Kidney (tissue), 14 donors: Measurements from ENCODE around the gene STAT5B. TPM values are rescaled to one million over a fixed set of nuclear protein-coding genes. Genes with fewer than 3 reads are reported as not detected.

Experiments used
- DNase-seq, 5 donors: peaks; one replicate each; pipeline ENCODE4 v3.0.0-alpha.2; 2013 to 2020
- FAIRE-seq: peaks from 2 replicates; lab custom pipeline; 2012; peaks lifted over from hg19 to GRCh38; lab: Jason Lieb, UNC
- H3K27ac ChIP-seq, 2 donors: one replicate each; pipeline ENCODE4 v1.7.0; 2013; ENCODE audit warnings: low read depth in 2 of 2, low read length in 2 of 2, inconsistent platforms in 1 of 2
- H3K27me3 ChIP-seq: one replicate; pipeline ENCODE4 v1.7.1; 2013; ENCODE audit warnings: low read length, inconsistent platforms; ENCODE audit not compliant: control insufficient read depth, insufficient read depth
- H3K36me3 ChIP-seq, 3 donors: one replicate each; pipeline versions ENCODE4 v1.7.0 to v1.7.1; 2013; ENCODE audit warnings: low read length in 3 of 3, control low read depth in 1 of 3, inconsistent platforms in 1 of 3; ENCODE audit not compliant: insufficient read depth in 3 of 3, control insufficient read depth in 2 of 3
- H3K4me1 ChIP-seq, 3 donors: one replicate each; pipeline versions ENCODE4 v1.7.0 to v1.7.1; 2013; ENCODE audit warnings: low read length in 3 of 3, inconsistent platforms in 1 of 3, low read depth in 1 of 3; ENCODE audit not compliant: control insufficient read depth in 2 of 3, insufficient read depth in 2 of 3
- H3K4me3 ChIP-seq, 3 donors: one replicate each; pipeline versions ENCODE4 v1.7.0 to v1.8.1; 2013; ENCODE audit warnings: low read length in 3 of 3, control low read depth in 1 of 3, inconsistent platforms in 1 of 3
- H3K9ac ChIP-seq, 3 donors: one replicate each; pipeline versions ENCODE4 v1.7.0 to v1.7.1; 2013; ENCODE audit warnings: low read length in 3 of 3, control low read depth in 1 of 3, inconsistent platforms in 1 of 3
- H3K9me3 ChIP-seq, 3 donors: one replicate each; pipeline versions ENCODE4 v1.7.0 to v1.7.1; 2013; ENCODE audit warnings: low read length in 3 of 3, control low read depth in 1 of 3, inconsistent platforms in 1 of 3; ENCODE audit not compliant: control insufficient read depth in 2 of 3, insufficient read depth in 1 of 3
- CTCF ChIP-seq: IDR thresholded peaks from 3 replicates; pipeline ENCODE4 v1.5.1; 2012; ENCODE audit warnings: mild to moderate bottlenecking, moderate library complexity, borderline replicate concordance; ENCODE audit not compliant: insufficient read depth; ENCODE audit errors: extremely low read depth
- intact Hi-C: fragments of 100-400 bp; cut with DNase I; formaldehyde crosslinking; loops from one replicate; pipeline ENCODE4 v1.11.1; 2022
- polyA plus RNA-seq: library from polyadenylated mRNA; stranded (reverse); fragments of 350-450 nt; fragmentation: Illumina TruSeq; extraction: RNeasy Lipid Tissue Mini Kit (QIAGEN cat#74804); gene quantifications from one replicate; pipeline ENCODE4 v1.2.3, GENCODE V29; 2014; ENCODE audit warnings: low read depth, low replicate concordance; ENCODE audit not compliant: insufficient read depth
- total RNA-seq: library from RNA; stranded (reverse); fragmentation: NEBNext Ultra II Directional; extraction: Animal tissue kit (Norgen Biotek cat#: 25700); gene quantifications from one replicate; pipeline ENCODE4 v1.2.1, GENCODE V29; 2021
- donor health status: control.
- donor health status: control.
- donor health status: control.
- donor health status: control.
- donor health status: control.
- donor health status: DM: yes; HTN: yes; CAD: no.
- donor health status: Normal renal cell carcinoma (clear cell type).

Gene STAT5B
- total and polyA plus RNA-seq, 2 donors from 2014 or later = 20.4 to 68.0 TPM

GRCh38 chr17:42174126-42174783, 101.9 kb downstream of the STAT5B start:
- no peak overlapping the region for H3K4me3 ChIP-seq
- FAIRE-seq (no peak), DNase-seq (no peak)
- H3K9ac ChIP-seq = no peak overlapping the region
- no peak overlapping the region for H3K27ac ChIP-seq
- no peaks in the 10 kb centered on the region for H3K27me3 ChIP-seq
- intact Hi-C loops = no loop called here
- no peaks in the 10 kb centered on the region for H3K9me3 ChIP-seq
- TF ChIP-seq CTCF = no peak
- H3K4me1 ChIP-seq = no peaks in the 10 kb centered on the region
- H3K36me3 ChIP-seq = no peaks in the 10 kb centered on the region

GRCh38 chr17:42171831-42172230, 104.4 kb downstream of the STAT5B start:
- intact Hi-C loops = no loop called here
- Histone ChIP-seq H3K27ac (no peak overlapping the region), H3K4me1 (no peaks in the 10 kb centered on the region), H3K9me3 (no peaks in the 10 kb centered on the region), H3K36me3 (no peaks in the 10 kb centered on the region), H3K4me3 (no peak overlapping the region), H3K9ac (no peak overlapping the region), H3K27me3 (no peaks in the 10 kb centered on the region)
- no peak for TF ChIP-seq CTCF
- peak in 3 of 5 donors; percentile 22 to 43 (median 29) for DNase-seq
- no peak for FAIRE-seq

- Histone ChIP-seq H3K27me3 (no peaks in the 10 kb centered on the region), H3K4me3 (no peak overlapping the region), H3K9ac (no peak overlapping the region), H3K4me1 (no peaks in the 10 kb centered on the region), H3K36me3 (no peaks in the 10 kb centered on the region), H3K27ac (no peak overlapping the region), H3K9me3 (no peaks in the 10 kb centered on the region)
- no peak for TF ChIP-seq CTCF
- intact Hi-C loops = no loop called here
- DNase-seq = no peak
- FAIRE-seq = no peak
Measured at GRCh38 chr17:42169351-42169750, 106.8 kb downstream of the STAT5B start.

GRCh38 chr17:42167807-42168206, 108.4 kb downstream of the STAT5B start:
- intact Hi-C loops = no loop called here
- no peaks in the 10 kb centered on the region for H3K9me3 ChIP-seq
- H3K36me3 ChIP-seq = no peaks in the 10 kb centered on the region
- no peak overlapping the region for H3K27ac ChIP-seq
- no peak overlapping the region for H3K9ac ChIP-seq
- H3K4me3 ChIP-seq = no peak overlapping the region
- H3K4me1 ChIP-seq = no peaks in the 10 kb centered on the region
- FAIRE-seq (no peak), DNase-seq (no peak)
- no peak for TF ChIP-seq CTCF
- H3K27me3 ChIP-seq = no peaks in the 10 kb centered on the region
